ENCODE measurements around the gene ACOT11.

DNA sequence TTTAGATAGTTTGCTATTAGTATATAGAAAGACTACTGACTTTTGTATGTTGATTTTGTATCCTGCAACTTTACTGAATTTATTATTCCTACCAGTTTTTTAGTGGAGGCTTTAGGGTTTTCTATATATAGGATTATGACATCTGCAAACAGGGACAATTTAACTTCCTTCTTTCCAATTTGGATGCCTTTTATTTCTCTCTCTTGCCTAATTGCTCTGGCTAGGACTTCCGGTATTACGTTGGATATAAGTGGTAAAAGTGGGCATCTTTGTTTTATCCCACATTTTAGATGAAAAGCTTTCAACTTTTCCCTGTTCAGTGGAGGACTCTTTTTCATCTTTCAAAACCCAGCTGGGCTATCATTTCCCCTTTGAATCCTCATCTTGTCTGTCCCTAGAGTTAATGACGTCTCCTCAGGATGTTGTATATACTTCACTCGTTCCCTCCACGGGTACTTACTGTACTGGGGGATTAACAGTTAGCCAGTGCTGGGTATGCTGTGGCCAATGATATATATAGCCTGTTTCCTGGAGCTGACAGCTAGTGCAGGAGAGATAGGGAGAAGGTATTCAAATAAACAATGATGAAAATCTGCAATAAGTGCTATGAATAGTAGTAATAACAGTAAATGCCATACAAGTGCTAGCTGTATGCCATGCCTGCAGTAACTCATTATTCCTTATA, 9.8 kb downstream of the ACOT11 start:
- TF ChIP-seq, protein P1, sequence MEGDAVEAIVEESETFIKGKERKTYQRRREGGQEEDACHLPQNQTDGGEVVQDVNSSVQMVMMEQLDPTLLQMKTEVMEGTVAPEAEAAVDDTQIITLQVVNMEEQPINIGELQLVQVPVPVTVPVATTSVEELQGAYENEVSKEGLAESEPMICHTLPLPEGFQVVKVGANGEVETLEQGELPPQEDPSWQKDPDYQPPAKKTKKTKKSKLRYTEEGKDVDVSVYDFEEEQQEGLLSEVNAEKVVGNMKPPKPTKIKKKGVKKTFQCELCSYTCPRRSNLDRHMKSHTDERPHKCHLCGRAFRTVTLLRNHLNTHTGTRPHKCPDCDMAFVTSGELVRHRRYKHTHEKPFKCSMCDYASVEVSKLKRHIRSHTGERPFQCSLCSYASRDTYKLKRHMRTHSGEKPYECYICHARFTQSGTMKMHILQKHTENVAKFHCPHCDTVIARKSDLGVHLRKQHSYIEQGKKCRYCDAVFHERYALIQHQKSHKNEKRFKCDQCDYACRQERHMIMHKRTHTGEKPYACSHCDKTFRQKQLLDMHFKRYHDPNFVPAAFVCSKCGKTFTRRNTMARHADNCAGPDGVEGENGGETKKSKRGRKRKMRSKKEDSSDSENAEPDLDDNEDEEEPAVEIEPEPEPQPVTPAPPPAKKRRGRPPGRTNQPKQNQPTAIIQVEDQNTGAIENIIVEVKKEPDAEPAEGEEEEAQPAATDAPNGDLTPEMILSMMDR (conservative IDR thresholded peaks at IDR 0.05 in 1 of 2, IDR thresholded peaks at IDR 0.05 in 1 of 2; ENCODE audit: low read depth in 1 of 2, low read length in 2 of 2), result no peak
- no peak for TF ChIP-seq EZH2 (IDR thresholded peaks at IDR 0.05; ENCODE audit: low read length, missing control alignments)

Data from fibroblast of lung (primary cell).